T-helper 1 cell (primary cell): ENCODE results near the gene BZW1.
A peak's percentile ranks its signal among the peaks of the same experiment; 100 is the strongest.

ENCODE experiments used
- DNase-seq, 5 donors: peaks; one replicate each; pipeline ENCODE4 v3.0.0-alpha.2; 2012 to 2020
- total RNA-seq, 4 donors: gene quantifications; one replicate each; lab custom pipeline; 2026; lab: John Stamatoyannopoulos, UW

The BZW1 gene
- total RNA-seq = 169 to 222 (median 209) reads per million in 4 donors

DNA sequence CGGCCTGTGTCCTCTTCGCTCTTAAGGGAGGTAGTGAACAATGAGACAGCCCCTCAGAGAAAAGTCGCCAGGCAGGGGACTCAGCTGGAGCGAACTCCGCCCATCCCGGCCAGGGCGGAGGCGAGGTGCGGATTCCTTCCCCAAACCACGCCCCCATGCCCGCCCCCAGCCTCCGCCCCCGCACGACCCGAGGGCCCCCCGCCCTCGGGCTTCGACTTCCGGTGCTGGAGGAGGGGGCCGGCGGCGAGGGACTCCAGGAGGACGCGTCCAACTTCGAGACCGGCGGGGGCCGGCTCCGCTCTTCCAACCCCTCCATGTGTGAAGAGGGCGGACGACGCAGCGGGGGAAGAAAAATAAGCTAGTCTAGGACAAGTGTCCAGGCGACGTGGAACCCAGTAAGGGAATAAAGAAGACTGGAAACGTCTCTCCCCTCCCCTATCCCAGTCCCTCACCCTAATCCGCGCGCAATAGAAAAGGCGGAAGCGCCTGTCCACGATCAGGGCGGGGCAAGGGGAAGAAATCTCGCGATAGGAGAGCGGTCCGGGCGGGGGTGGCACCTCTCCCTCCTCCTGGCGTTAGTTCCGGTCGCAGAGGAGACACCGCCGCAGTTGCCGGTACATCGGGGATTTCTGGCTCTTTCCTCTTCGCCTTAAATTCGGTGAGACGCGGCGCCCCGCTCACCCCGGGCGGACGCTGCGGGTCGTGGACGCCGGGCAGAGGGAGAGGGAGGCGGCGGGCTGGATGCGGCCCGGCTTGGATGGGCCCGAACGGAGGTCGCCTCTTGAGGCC lies at the start of gene BZW1:
TSS of gene BZW1 (plus strand) at position 578 of the 789 bp plus-strand sequence. CDS start 1,308 bp downstream, outside the sequence.
- peak; percentile 94 to 97 (median 96) for DNase-seq

DNA sequence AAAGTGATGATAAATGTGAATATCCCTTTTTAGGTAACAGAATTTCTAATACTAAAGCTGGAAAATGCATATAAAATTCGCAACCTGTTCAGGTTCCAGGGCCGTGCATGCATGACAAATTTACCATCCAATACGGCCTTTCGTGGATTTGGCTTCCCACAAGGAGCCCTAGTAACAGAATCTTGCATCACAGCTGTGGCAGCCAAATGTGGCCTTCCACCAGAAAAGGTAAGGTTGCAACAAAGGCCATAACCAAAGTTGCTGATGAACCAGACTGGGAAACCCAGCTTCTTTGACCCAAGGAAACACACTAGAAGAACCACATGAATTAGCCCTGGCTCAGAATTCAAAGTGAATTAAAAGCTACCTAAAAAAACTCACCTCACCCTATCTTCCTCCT lies 49.6 kb upstream of the BZW1 start:
- DNase-seq = no peak

DNA sequence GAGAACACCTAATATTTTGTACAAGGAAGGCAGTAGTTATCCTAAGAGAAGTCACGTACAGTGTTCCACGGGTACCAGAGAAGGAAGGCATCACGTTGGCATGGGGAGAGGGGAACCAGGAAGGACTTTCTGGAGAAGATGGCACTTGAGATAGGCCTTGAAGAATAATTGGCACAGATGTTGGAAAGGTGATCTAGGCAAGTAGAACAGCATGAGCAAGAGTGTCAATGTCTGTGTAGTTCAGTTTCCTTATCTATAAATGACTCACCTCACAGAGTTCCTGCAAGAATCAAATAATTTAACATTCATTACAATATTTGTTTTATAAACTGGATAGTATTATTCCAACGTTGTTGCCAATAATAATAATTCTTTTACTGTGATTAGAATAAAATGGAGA lies 48.3 kb upstream of the BZW1 start:
- DNase-seq = no peak

DNA sequence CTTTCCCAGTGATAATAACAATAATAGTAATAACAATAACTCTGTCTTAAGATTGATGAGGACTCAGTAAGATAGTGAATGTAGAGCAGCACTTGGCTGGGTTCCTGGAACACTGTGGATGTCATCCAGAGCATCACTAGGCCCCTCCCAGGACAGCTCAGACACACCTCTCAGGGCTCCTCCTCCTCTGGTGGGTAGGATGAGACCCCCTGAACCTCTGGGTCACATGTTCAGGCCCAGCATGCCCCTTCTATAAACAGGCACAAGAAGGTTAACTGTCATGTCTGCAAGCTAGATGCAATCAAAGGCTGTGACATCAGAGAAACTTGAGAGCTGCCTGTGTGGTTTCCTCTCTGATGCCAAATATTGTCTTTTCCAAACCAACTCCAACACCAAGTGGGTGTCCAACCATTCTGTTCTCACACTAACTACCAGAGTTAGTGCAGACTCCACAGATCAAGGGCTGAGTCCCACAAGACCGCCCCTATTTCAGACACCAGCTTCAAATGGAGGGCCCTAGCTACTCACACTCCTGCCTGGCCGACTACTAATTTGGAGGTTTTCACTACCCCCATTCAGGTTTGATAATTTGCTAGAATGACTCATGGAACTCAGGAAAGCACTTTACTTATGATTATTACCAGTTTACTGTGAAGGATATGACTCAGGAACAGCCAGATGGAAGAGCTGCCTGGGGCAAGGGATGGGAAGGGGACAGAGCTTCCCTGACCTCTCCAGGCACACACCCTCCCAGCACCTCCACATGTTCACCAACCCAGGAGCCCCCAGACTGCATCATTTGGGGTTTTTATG lies 46.4 kb upstream of the BZW1 start:
- peak in 1 of 5 donors; percentile 75 for DNase-seq

DNA sequence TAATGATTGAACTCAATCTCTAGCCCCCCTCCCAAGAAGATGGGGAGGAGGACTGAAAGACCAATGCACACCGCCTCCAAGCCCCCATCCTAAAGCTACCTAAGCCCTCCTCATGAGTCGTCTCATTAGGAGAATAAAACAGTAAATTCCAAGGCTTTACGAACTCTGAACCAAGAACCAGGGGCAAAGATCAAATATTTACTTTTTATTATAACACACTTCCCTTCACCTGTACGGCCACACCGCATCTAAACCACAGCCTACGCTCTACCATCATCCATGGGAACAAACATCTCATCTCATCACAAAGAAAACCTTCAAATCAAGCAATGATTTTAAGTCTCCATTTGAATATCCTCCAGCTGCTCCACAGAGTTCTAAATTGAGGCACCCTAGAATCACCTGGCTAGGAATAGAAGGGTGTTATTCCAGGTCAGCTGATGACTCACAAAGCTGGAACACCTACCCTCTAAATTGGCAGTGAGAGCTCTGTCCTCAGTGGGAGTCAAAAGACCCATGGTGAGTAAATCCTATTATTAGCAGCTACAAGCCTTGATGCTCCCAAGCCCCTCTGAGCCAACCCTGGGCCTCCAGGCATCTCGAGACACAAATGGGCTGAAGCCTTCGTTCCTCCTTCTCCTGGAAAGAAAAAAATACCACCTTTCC lies 45.6 kb upstream of the BZW1 start:
- no peak for DNase-seq

DNA sequence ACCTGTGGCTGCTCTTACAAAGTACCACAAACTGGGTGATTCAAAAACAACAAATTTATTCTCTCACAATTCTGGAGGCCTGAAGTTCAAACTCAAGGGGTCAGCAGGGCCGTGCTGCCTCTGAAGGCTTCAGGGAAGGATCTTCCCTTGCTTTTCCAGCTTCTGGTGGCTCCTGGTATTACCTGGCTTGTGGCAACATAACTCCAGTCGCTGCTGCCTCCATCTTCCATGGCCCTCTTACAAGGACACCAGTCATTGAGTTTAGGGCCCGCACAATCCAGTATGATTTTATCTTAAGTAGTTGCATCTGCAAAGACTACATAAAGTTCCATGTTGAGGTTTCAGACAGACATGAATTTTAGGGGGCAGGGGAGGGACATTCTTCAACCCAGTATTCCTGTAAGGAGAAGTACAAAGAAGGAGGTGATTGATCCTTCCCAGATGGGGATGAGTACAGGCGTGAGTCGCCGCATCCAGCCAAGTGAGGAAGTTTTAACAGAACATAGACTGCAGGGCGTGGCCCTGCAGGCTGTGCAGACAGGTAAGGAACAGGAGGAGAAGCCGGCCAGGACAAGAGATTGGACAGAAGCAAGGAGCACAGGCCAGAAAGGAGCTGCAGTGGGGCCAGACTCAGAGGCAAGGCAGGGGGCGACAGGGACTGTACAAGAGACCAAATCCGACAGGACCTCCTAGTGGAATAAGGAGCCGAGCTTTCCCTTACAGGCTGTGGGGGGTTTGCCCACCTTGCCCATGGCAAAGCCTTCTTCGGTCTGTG lies 44.4 kb upstream of the BZW1 start:
- DNase-seq = no peak

DNA sequence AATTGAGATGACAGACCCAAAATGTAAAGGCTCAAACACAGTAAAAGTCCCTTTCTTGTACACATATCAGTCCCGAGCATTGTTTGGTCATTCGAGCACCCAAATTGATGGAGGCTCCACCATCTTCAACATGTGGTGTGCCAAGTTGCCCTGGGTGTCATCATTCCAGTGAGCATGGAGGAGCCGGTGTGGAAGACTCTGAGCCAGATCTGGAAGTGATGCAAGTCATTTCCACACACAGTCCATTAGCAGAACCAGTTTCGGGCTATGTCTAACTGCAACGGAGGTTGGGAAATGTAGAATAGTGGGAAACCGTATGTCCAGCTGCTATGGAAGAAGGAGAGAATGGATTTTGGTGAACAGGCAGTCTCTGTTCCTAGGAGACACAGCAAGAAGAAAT lies 40.9 kb upstream of the BZW1 start:
- no peak for DNase-seq

DNA sequence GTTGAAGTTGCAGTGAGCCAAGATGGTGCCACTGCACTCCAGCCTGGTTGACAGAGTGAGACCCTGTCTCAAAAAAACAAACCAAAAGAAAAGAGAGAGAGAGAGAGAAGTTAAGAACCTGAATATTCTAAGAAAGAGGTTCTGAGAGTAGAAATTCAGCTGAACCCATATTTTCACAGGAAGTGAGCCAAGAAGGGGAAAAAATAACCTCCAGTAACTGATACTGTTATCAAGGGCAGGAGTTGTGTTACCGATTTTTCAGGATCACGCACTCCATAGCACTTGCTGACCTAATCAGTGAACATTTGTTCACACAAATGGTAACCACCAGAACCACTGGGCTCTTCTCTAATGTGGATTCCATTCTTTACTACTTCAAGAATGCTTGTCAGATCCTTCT lies 39.1 kb upstream of the BZW1 start:
- no peak for DNase-seq

DNA sequence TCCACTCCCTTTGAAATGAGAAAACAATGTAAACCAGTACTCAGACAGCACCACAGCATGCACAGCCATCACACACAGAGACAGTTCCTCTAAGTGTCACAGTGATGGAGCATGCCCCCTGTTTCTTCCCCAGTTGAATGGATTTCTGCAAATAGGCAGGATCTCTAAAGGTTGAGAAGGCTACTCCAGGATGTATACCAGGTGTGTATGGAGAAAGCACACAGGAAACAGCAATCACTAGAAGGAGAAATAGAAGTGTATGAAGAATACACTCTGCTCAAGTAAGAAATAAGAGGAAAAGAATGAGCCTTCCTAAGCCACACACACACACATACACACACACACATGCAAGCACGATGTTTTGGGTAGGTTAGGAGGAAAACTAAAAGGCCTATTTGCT lies 38.6 kb upstream of the BZW1 start:
- no peak for DNase-seq

DNA sequence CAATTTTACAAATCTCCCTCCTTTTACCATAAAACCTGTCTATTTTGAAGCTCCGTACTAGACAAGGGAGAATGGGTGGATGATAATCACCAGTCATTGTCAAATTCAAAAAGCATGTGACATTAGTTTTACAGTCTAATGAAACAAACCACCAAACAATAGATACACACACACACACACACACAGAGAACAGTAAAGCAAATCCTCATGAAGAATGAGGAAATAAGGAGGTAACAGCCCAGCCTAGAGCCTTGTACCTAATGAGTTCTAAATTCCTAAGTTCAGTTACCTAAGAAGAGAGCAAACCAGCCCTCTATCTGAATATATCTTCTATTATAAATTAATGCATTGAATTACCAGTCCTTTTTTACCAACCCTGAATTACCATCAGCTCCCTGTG lies 36.8 kb upstream of the BZW1 start:
- no peak for DNase-seq

DNA sequence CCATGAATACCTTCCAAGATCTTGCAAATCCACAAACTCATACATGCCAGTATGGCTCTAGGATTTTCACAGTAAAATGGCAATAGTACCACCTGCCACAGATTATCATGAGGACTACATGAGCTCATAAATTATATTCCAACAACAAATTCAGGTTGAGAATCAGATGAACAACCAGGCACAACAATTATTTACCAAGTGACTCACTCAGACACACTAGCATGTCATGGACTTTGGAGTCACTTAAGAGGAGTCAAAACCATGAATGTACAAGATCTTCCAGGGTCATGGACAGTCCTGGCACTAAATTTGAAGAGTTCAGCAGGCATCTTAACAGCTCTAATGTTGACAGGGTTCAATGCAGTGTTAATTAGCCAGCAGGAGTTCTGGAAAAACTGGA lies 34.4 kb upstream of the BZW1 start:
- DNase-seq = no peak

DNA sequence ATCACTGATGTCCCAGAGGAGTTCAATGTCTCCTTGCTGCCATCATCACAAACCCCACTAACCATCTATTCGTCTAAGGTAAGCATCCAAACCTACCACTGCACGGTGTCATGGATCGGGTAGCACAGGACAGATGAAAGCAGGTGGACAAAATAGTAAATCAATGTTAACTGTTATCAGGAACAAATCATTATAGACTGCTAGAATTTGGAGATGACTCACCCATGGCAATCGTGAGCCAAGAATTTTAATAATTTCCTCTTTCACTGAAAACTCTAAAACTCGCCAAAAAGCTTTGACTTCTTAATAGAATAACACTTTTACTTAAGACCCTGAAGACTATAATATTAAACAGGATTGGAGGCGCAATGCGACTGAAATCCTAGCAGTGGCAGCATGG lies 33.7 kb upstream of the BZW1 start:
- no peak for DNase-seq

DNA sequence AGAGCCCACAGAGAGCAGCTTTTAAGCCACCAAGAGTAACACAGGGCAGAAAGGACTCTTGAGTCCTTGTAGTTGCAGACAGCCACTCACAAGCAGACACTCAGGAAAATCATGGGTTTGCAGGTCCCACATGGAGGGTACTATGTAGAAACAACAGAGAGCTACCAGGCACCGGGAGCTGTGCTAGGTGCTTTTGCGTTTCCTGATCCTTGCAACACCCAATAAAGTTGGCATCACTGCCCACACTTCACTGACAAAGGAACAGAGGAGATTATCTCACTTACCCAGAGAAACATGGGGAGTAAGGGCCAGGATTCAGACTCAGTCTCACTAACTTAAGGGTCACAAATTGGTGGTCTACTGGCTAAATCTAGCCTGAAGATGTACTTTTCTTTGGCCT lies 32.5 kb upstream of the BZW1 start:
- no peak for DNase-seq

DNA sequence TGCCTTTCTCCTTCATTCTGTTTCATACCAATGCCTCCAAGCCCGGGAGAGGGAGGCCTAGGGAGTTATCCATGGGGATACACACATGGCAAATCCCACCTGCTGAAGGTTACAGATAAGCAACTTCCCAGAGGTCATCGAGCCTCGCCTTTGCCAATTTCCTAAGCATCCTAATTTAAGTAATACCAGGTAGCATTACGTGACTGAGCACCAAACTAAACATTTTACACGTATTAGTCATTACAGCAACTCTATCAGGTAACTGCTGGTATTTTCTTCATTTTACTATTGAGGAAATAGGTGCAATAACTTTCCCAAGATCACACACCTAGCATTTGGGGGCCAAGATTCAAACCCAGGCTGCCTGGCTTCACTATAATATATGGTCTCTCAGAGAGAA lies 30.1 kb upstream of the BZW1 start:
- DNase-seq = no peak

DNA sequence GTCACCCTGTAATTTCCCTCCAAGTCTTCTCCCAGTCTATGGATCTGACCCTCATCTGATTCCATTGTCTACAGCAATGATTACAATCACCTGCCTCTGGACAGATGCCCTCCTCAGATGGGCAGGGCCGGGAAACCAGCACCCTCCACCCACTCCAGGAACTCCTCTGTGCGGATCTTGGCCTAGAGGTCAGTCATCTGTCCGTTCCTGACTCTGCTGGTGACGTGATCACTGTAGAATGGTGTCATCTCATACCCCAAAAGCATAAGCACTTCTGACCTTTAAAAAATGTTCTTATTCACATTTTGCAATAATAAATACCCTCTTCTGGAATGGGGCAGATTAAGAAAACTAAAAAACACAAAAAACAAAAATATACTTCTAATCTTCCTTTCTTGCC lies 29.5 kb upstream of the BZW1 start:
- DNase-seq = no peak

DNA sequence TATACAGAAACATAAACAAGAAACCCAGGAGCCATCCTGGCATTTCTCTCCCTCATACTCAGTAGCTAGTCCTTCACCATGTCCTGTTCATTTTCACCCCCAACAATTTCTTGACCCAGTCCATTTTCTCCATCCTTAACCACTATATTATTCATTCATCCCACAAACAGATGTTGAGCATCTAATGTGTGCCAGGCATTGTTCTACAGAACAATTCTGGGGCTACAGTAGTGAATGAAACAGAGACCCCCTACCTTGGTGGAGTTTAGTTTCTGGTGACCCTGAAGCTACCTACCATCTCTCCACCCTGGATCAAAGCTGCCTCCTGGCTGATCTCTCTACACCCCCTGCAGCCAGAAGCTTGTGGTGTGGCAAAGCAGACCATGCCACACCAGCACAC lies 27.5 kb upstream of the BZW1 start:
- DNase-seq = no peak

DNA sequence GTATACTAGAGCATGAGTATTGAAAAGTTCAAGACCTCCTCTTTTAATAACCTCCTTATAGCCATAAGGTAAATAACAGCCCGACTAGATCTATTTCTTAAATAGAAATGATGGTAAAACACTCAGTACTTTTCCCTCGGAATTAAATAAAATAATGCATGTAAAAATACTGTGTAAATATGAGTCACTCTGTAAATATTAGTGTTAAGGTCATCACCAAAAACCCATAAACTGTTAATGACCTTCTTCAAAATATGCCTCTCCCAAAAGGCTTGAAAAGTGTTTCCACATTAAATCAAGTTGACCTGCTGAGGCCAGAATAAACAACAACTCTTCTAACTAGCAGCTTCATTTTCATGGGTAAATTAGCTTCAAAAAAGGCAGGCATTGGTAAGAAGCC lies 25.3 kb upstream of the BZW1 start:
- no peak for DNase-seq

DNA sequence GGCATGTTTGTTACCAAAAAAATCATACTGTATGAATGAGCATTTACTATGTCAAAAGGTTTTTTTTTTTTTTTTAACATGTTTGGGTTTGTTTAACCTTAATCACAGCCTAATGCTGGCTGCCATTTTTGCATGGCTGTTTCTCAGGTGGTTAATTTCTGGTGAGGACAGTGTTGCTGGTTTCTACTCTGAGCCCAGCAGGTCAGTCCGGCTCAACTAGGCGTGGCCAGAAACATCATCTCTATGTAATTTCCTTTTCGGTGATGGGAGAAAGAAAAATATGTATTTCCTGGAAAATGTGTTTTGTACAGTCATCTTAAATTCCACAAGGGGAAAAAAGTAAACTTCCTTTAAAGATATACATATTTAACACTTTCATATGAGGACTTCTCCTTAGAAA lies 24.9 kb upstream of the BZW1 start:
- peak in 1 of 5 donors; percentile 35 for DNase-seq

DNA sequence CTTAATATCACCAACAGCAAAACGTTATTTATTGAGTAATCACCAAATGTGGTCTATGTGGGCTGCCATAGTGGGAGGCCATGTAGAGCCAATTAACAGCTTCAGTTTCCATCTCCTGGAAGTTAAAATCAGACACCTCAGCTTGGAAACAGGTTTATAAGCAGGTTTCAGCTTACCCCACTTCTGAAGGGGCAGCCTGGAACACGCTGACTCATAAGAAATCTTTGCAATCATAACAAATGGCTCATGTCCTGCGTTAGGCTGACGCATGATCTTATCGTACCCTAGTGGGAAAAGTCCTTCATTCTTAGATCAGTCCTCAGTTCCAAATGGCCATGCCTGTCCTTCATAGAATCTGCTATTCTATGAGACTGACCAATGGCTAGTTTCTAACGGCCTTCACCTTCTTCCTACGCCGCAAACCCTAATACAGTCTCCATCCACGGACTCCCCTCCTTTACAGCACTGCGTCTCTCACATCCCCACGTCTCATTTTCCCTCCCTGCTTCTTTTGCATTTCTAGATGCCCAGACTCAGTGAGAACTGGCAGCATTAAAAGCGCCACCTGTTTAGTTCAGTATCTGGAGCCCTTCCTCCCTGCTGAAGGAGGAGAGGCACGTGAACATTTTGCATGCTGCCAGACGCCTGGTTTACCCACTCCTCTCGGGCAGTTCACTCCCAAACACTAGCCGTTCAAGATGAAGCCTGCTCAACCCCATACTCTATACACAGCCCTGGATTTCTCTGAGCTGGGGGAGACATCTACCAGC lies 24.2 kb upstream of the BZW1 start:
- DNase-seq = peak in 1 of 5 donors; percentile 38

DNA sequence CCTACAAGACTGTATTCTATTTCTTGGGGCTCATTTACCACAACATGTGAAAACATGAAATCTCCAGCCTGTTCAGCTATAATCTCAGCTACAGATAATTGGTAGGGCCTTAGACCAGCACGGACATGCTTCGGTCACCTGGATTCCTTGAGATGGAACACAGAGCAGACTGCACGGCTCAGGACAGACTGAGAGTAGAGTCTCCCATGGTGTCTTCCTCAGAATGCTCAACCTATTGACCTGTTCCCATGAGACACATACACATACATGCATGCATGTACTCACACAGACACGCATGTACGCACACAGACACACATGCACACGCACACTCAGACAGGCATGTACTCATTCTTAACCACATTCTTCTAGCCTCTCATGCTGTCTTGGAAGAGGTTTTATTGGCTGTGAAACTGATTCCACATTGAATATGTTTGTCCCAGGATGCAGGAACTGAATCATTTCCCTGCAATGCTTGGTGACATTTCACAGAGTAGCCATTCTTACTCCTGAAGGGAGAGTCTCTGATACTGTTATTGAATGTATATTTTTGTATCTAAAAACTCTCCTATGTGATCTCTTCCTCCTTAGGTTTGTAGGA lies 23.5 kb upstream of the BZW1 start:
- no peak for DNase-seq

DNA sequence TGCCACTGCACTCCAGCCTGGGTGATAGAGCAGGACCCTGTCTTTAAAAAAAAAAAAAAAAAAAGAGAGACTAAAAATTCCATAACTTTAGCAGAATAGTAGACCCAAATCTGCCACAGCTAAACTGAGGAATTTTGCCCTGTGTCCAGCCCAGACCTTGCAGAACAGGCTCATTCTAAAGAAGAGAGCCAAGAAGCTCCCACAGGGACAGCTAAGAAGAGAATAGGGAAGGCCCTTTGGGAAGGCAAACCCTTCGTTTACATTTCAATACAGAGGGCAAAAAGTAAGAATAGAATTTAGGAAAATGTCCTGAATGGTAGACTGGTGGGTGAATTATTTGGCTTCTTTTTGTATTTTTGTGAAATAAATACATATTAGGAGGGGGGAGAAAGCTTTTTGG lies 21.5 kb upstream of the BZW1 start:
- DNase-seq = no peak

DNA sequence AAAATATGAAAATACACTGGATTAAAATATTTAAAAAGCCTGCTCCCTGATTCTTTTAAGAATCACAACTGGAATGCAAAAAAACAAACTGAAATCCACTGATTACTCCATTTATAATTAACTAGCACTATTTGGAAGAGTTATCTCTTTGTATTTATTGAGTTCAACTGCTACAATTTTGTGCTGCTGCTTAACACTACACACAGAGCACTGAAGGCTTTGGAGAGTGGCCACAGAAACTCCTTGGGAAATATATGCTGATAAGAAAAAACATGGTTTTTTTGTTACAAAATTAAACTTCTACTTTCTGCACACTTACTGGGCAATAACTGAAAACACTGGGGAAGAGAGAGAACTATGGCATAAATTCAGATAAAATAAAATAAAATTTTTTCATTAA lies 19.8 kb upstream of the BZW1 start:
- no peak for DNase-seq
